CD4-positive, CD25-positive, alpha-beta regulatory T cell (primary cell): ENCODE data around the gene PHF23. TPM values are rescaled to one million over a fixed set of nuclear protein-coding genes. Genes with fewer than 3 reads are reported as not detected.

Experiments
- ATAC-seq, 2 donors: fragments of 150-1000 bp; cut with Tn5 transposase; one replicate each; pipeline ENCODE4 v1.10.0; 2021; ENCODE audit warnings: low read depth in 2 of 2, moderate number of reproducible peaks in 2 of 2, moderate library complexity in 1 of 2
- DNase-seq, 3 donors: peaks; one replicate each; pipeline versions ENCODE4 v3.0.0 to v3.0.0-alpha.2; 2012 to 2022; ENCODE audit warnings: mixed read lengths in 1 of 3
- H3K27ac ChIP-seq: one replicate; pipeline ENCODE4 v1.7.0; 2013; ENCODE audit warnings: mild to moderate bottlenecking, low read length; ENCODE audit not compliant: insufficient read depth, poor library complexity, severe bottlenecking
- H3K27me3 ChIP-seq: one replicate; pipeline ENCODE4 v1.7.0; 2013; ENCODE audit warnings: low read length; ENCODE audit not compliant: control insufficient read depth, insufficient read depth
- H3K36me3 ChIP-seq: one replicate; pipeline ENCODE4 v1.7.0; 2013; ENCODE audit warnings: mild to moderate bottlenecking, low read length, moderate library complexity; ENCODE audit not compliant: control insufficient read depth, insufficient read depth
- H3K4me1 ChIP-seq: 2 replicates; pipeline ENCODE4 v1.7.0; 2013; ENCODE audit warnings: mild to moderate bottlenecking, low read length; ENCODE audit not compliant: insufficient read depth, control insufficient read depth, poor library complexity, severe bottlenecking
- H3K4me3 ChIP-seq: one replicate; pipeline ENCODE4 v1.7.0; 2013; ENCODE audit warnings: low read depth, mild to moderate bottlenecking, low read length, moderate library complexity
- H3K9me3 ChIP-seq, 2 experiments: 1 replicate in 1 of 2; 2 replicates in 1 of 2; pipeline ENCODE4 v1.7.0; 2013; ENCODE audit warnings: low read length in 2 of 2, mild to moderate bottlenecking in 1 of 2, moderate library complexity in 1 of 2; ENCODE audit not compliant: control insufficient read depth in 2 of 2
- H3K27ac Mint-ChIP-seq, 3 donors: one replicate each; pipeline ENCODE4 v1.8.0; 2020 to 2022; ENCODE audit warnings: mild to moderate bottlenecking in 3 of 3, mixed read lengths in 3 of 3, moderate library complexity in 2 of 3
- H3K27me3 Mint-ChIP-seq: one replicate; pipeline ENCODE4 v1.8.0; 2022; ENCODE audit warnings: mild to moderate bottlenecking, mixed read lengths
- H3K36me3 Mint-ChIP-seq: one replicate; pipeline ENCODE4 v1.8.0; 2020; ENCODE audit warnings: mixed read lengths
- H3K4me1 Mint-ChIP-seq, 4 donors: one replicate each; pipeline ENCODE4 v1.8.0; 2020 to 2022; ENCODE audit warnings: mixed read lengths in 4 of 4, mild to moderate bottlenecking in 1 of 4
- H3K4me3 Mint-ChIP-seq, 4 donors: one replicate each; pipeline ENCODE4 v1.8.0; 2020 to 2022; ENCODE audit warnings: mild to moderate bottlenecking in 4 of 4, mixed read lengths in 4 of 4, moderate library complexity in 3 of 4
- H3K9me3 Mint-ChIP-seq, 7 donors: one replicate each; pipeline ENCODE4 v1.8.0; 2020 to 2022; ENCODE audit warnings: mixed read lengths in 7 of 7, mild to moderate bottlenecking in 3 of 7, moderate library complexity in 2 of 7
- polyA plus RNA-seq, 4 donors: library from polyadenylated mRNA; unstranded; fragments of 300-500 nt; fragmentation: Illumina TruSeq; gene quantifications; one replicate each; pipeline ENCODE4 v1.2.3, GENCODE V29; 2021
- total RNA-seq: library from RNA; stranded (reverse); gene quantifications from one replicate; pipeline ENCODE4 v1.2.3, GENCODE V29; 2022

Gene PHF23
- total and polyA plus RNA-seq, 5 donors from 2014 or later = 16.0 to 24.8 (median 20.6) TPM

DNA sequence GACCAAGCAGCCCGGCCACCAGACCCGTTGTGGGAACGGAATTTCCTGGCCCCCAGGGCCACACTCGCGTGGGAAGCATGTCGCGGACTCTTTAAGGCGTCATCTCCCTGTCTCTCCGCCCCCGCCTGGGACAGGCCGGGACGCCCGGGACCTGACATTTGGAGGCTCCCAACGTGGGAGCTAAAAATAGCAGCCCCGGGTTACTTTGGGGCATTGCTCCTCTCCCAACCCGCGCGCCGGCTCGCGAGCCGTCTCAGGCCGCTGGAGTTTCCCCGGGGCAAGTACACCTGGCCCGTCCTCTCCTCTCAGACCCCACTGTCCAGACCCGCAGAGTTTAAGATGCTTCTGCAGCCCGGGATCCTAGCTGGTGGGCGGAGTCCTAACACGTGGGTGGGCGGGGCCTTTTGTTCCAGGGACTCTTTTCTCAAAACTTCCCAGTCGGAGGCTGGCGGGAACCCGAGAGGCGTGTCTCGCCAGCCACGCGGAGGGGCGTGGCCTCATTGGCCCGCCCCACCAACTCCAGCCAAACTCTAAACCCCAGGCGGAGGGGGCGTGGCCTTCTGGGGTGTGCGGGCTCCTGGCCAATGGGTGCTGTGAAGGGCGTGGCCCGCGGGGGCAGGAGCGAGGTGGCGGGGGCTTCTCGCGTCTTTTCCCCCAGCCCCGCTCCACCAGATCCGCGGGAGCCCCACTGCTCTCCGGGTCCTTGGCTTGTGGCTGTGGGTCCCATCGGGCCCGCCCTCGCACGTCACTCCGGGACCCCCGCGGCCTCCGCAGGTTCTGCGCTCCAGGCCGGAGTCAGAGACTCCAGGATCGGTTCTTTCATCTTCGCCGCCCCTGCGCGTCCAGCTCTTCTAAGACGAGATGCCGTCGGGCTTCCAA lies 42.1 kb upstream of the PHF23 start, which contains the start of gene SLC2A4:
SLC2A4 (plus strand) TSS at position 645 of the 879 bp plus-strand sequence; CDS start at position 862, 217 bp downstream.
- H3K9me3 Mint-ChIP-seq = peaks cover 0 to under 1% (median 0%) of the 10 kb centered on the region in 7 donors

DNA sequence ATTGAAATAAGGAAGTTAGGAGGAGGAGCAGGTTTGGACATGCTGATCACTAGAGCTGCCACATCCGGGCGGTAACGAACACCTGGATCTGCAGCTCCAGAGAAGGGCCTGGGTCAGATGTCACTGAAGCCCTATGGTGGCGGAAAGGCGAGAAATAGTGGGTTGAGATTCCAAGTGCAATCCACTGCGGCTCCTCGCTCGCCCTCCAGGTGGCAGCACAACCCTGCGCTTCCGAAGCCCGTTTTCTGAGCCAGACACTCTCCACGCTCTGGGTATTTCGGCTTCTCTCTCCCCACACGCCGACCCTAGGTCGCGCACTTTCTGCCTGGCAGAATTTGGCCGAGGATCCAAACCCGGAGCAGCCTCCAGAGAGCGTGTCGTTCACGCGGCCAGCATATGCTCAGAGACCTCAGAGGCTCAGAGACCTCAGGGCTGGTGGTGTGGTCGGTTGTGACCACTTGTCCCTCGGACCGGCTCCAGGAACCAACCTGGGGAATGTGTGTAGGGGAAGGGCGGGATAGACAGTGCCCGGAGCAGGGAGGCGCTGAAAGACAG lies 41.3 kb upstream of the PHF23 start:
- Histone ChIP-seq H3K27me3 (no peaks in the 10 kb centered on the region), H3K27ac (no peak overlapping the region), H3K9me3 (no peaks in the 10 kb centered on the region), H3K4me3 (peak overlapping the region; percentile 48), H3K4me1 (peaks cover 21% of the 10 kb centered on the region), H3K36me3 (no peaks in the 10 kb centered on the region)
- Mint-ChIP-seq H3K9me3 (no peaks in the 10 kb centered on the region), H3K4me1 (peaks cover 0 to 31% (median 12%) of the 10 kb centered on the region in 4 donors), H3K27ac (peak overlapping the region in 1 of 3 donors; percentile 73), H3K27me3 (peaks cover 49% of the 10 kb centered on the region), H3K4me3 (peak overlapping the region; percentile 82 to 87 (median 86)), H3K36me3 (no peaks in the 10 kb centered on the region)
- ATAC-seq = peak; percentile 89 to 91
- DNase-seq = peak; percentile 76 to 86 (median 85)

More for the DNA sequence above, 42.1 kb upstream of the PHF23 start, which contains the start of gene SLC2A4:
- Mint-ChIP-seq H3K27me3 (peaks cover 51% of the 10 kb centered on the region), H3K4me1 (peaks cover 0 to 31% (median 12%) of the 10 kb centered on the region in 4 donors), H3K27ac (peak within 1 kb of the TSS in 1 of 3 donors; percentile 73), H3K4me3 (peak within 1 kb of the TSS; percentile 82 to 87 (median 86)), H3K36me3 (no peaks in the 10 kb centered on the region)
- Histone ChIP-seq H3K9me3 (no peaks in the 10 kb centered on the region), H3K4me1 (peaks cover 21% of the 10 kb centered on the region), H3K27me3 (peaks cover 2% of the 10 kb centered on the region), H3K27ac (no peak within 1 kb of the TSS), H3K36me3 (no peaks in the 10 kb centered on the region), H3K4me3 (peak within 1 kb of the TSS; percentile 48)
- peak; percentile 60 to 82 (median 71) for DNase-seq
- ATAC-seq = peak; percentile 46 to 61

DNA sequence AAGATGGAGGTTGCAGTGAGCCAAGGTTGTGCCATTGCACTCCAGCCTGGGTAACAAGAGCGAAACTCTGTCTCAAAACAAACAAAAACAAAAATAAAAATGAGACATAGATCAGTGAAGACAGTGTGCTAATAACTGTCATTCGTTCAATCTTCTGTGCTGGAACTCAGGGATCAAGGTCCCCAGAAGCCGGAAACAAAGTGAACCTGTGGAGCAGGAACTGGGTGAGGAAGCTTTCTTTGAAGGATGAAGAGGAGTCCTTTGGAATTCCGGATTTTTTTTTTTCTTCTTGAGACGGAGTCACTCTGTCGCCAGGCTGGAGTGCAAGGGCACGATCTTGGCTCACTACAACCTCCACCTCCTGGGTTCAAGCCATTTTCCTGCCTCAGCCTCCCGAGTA lies 40.2 kb upstream of the PHF23 start:
- peaks cover 21% of the 10 kb centered on the region for H3K4me1 ChIP-seq
- H3K27ac ChIP-seq = no peak overlapping the region
- Mint-ChIP-seq H3K27me3 (peaks cover 50% of the 10 kb centered on the region), H3K36me3 (no peaks in the 10 kb centered on the region), H3K4me3 (peak overlapping the region in 1 of 4 donors; percentile 86), H3K4me1 (peaks cover 0 to 31% (median 12%) of the 10 kb centered on the region in 4 donors), H3K9me3 (no peaks in the 10 kb centered on the region), H3K27ac (no peak overlapping the region)
- DNase-seq (no peak), ATAC-seq (no peak)
- H3K9me3 ChIP-seq = no peaks in the 10 kb centered on the region
- no peaks in the 10 kb centered on the region for H3K36me3 ChIP-seq
- no peaks in the 10 kb centered on the region for H3K27me3 ChIP-seq
- no peak overlapping the region for H3K4me3 ChIP-seq

DNA sequence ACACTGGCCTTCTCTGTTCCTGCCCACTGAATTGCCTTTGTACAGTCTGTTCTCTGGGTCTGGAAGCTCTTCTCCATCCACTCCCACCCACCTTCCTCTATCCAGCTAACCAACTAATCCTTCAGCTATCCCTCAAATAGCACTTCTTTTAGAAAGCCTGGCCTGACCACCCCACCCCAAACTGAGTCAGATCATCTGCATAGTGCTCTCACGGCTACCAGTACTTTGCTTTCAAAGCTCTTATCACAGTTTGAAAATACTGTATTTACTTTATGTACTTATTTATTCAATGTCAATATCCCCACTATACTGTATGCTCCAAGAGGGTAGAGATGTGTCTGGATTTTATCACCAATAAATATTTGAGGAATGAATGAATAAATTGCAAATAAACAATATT lies 27.5 kb upstream of the PHF23 start:
- peaks cover 41% of the 10 kb centered on the region for H3K27me3 Mint-ChIP-seq
- no peak for ATAC-seq
- no peaks in the 10 kb centered on the region for H3K36me3 Mint-ChIP-seq
- H3K27ac Mint-ChIP-seq = peak overlapping the region in 2 of 3 donors; percentile 20 to 78
- DNase-seq = no peak
- no peaks in the 10 kb centered on the region for H3K36me3 ChIP-seq
- H3K4me1 Mint-ChIP-seq = peaks cover 5 to 24% (median 12%) of the 10 kb centered on the region in 4 donors
- H3K4me3 Mint-ChIP-seq = peak overlapping the region in 1 of 4 donors; percentile 67
- H3K4me1 ChIP-seq = peaks cover 19% of the 10 kb centered on the region
- no peaks in the 10 kb centered on the region for H3K9me3 ChIP-seq
- peaks cover 0 to 2% (median 0%) of the 10 kb centered on the region in 7 donors for H3K9me3 Mint-ChIP-seq
- peaks cover 6% of the 10 kb centered on the region for H3K27me3 ChIP-seq
- H3K4me3 ChIP-seq = no peak overlapping the region
- H3K27ac ChIP-seq = no peak overlapping the region

DNA sequence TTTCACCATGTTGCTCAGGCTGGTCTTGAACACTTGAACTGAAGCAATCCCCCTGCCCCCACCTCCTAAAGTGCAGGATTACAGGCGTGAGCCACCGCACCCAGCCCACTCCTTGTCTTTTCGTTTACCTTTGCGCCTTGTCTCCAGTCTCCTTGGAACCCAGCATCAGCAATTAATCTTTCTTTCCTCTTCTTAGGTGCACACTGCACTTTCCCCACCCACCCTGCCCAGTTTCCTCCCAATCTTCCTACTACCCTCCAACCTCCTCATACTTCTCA lies 24.5 kb upstream of the PHF23 start:
- DNase-seq = no peak
- Histone ChIP-seq H3K9me3 (no peaks in the 10 kb centered on the region), H3K27ac (no peak overlapping the region), H3K36me3 (peaks cover 5% of the 10 kb centered on the region), H3K4me1 (peaks cover 34% of the 10 kb centered on the region), H3K4me3 (no peak overlapping the region), H3K27me3 (peaks cover 6% of the 10 kb centered on the region)
- H3K9me3 Mint-ChIP-seq = peaks cover 0 to 2% (median 0%) of the 10 kb centered on the region in 7 donors
- no peak for ATAC-seq
- H3K4me1 Mint-ChIP-seq = peaks cover 5 to 32% (median 13%) of the 10 kb centered on the region in 4 donors
- H3K27ac Mint-ChIP-seq = no peak overlapping the region
- H3K36me3 Mint-ChIP-seq = no peaks in the 10 kb centered on the region
- peaks cover 33% of the 10 kb centered on the region for H3K27me3 Mint-ChIP-seq
- H3K4me3 Mint-ChIP-seq = peak overlapping the region; percentile 27 to 90 (median 66)

DNA sequence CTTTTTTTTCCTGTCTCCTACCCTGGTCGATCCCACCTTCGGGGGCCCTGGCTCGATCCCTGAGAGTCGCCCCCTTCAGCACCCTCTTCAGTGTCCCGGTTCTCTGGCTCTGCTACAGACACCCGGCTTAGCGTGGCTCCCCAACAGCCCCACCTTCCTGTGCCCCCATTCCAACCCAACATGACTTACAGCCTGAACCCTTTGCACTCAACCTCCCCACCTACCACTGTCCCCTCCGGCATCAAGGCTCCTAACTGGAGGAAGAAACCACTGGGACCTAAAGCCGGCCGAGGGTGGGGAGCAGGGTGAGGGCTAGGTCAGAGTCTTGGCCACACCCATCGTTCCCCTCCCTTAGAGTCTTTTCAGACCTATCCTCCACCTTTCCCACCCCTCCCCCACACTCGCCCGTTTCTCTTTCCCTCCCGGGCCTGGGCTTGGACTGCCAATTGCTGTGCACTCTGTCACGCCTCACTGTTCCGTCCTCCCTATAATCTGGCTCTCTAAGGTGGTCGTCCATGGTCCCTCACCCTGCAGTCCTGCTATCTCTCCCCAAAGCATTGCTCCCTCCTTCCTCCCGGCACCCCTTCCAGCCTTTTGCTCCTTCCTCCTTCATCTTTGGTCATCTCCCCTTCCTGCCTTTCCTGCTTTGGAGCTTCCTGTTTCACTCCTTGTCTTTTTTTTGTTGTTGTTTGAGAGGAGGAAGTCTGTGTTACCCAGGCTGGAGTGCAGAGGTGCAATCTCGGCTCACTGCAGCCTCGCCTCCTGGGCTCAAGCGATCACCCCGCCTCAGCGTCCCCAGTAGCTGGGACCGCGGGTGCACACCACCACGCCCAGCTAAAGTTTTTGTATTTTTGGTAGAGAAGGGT lies 23.9 kb upstream of the PHF23 start:
- H3K27me3 Mint-ChIP-seq = peaks cover 33% of the 10 kb centered on the region
- Histone ChIP-seq H3K27ac (no peak overlapping the region), H3K4me1 (peaks cover 34% of the 10 kb centered on the region), H3K9me3 (no peaks in the 10 kb centered on the region), H3K4me3 (no peak overlapping the region), H3K36me3 (peaks cover 6% of the 10 kb centered on the region), H3K27me3 (peaks cover 6% of the 10 kb centered on the region)
- H3K9me3 Mint-ChIP-seq = peaks cover 0 to 2% (median 0%) of the 10 kb centered on the region in 7 donors
- ATAC-seq (peak in 1 of 2 donors; percentile 26), DNase-seq (no peak)
- H3K4me3 Mint-ChIP-seq = peak overlapping the region; percentile 58 to 90 (median 72)
- peaks cover 5 to 32% (median 13%) of the 10 kb centered on the region in 4 donors for H3K4me1 Mint-ChIP-seq
- no peaks in the 10 kb centered on the region for H3K36me3 Mint-ChIP-seq
- H3K27ac Mint-ChIP-seq = peak overlapping the region in 2 of 3 donors; percentile 26 to 42
